NCI-H2196 treated with DMSO at 0.1 percent for 48 hours (cell line): ENCODE measurements around the gene GPR22.

ENCODE experiments used
- DNase-seq: peaks from one replicate; lab custom pipeline; 2025; ENCODE audit not compliant: unreplicated experiment; lab: John Stamatoyannopoulos, UW

The GPR22 gene

GRCh38 chr7:107469929-107470328 lies at the start of gene GPR22:
Gene GPR22 (plus strand): TSS chr7:107470057. CDS start chr7:107474061, 4,004 bp downstream.
- DNase-seq: no peak

GRCh38 chr7:107427462-107427861 lies 42.4 kb upstream of the GPR22 start:
- no peak for DNase-seq

GRCh38 chr7:107428642-107429041 lies 41.2 kb upstream of the GPR22 start:
- no peak for DNase-seq

GRCh38 chr7:107430057-107430456 lies 39.8 kb upstream of the GPR22 start:
- DNase-seq: no peak

GRCh38 chr7:107432261-107432660 lies 37.6 kb upstream of the GPR22 start:
- no peak for DNase-seq

DNA sequence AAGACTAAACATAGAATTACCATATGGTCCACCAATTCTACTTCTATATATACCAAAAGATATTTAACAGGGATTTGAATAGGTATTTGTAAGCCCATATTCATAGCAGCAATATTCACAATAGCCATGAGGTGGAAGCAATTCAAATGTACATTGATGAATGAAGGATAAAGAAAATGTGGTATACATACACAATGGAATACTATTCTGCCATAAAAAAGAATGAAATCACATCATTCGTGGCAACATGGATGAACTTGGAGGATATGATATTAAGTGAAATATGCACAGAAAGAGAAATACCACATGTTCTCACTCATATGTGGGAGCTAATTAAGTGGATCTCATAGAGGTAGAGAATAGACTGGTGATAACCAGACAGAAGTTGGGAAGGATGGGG lies 34.1 kb upstream of the GPR22 start:
- DNase-seq: no peak

DNA sequence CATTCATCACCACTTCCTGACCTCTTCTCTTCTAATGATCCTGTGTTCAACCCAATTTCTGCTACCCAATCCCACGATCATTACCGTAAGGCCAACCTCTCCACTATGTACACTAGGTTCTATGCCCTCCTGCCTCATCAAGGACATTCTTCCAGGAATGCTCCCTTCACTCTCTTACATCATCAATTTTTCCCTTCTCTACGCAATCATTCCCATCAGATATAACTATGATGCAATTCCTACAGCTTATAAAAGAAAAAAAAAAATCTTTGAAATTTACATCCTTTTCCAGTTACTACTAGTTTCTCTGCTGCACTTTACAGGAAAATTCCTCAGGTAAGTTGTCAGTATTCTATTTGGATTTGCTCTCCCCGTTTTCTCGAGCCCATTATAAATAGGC lies 30.8 kb upstream of the GPR22 start:
- DNase-seq: no peak

DNA sequence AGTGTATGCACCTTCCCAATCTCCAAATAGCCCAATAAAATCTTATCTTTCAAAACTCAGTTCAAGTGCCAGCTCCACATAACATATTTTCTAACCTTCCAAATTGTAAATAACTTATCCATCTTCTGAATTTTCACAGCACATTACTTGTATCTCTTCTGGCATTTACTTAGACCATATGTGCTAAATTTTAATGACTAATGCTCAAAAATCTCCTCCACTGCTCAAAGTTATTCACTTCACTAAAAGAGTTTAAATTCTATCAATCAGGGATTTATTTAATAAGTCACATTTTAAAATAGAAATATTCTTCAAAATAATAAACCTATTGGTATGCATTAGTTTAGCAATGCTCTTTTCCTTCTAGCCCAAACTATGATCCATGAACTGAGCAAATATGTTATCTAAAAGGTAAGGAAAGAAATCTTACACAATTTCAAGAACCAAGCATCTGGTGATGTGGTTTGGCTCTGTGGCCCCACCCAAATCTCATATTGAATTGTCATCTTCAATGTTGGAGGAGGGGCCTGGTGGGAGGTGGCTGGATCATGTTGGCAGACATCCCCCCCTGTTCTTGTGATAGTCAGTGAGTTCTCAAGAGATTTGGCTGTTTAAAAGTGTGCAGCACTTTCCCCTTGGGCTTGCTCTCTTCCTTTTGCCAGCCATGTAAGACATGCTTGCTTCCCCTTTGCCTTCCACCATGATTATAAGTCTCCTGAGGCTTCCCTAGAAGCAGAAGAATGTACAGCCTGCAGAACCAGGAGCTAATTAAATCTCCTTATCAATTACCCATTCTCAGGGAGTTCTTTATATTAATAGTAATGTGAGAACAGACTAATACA lies 28.1 kb upstream of the GPR22 start:
- no peak for DNase-seq

- DNase-seq: no peak
Observed at GRCh38 chr7:107442678-107443077, 27.2 kb upstream of the GPR22 start.

- DNase-seq: no peak
Observed at GRCh38 chr7:107446531-107446930, 23.3 kb upstream of the GPR22 start.

- DNase-seq: no peak
Observed at GRCh38 chr7:107446988-107447387, 22.9 kb upstream of the GPR22 start.

DNA sequence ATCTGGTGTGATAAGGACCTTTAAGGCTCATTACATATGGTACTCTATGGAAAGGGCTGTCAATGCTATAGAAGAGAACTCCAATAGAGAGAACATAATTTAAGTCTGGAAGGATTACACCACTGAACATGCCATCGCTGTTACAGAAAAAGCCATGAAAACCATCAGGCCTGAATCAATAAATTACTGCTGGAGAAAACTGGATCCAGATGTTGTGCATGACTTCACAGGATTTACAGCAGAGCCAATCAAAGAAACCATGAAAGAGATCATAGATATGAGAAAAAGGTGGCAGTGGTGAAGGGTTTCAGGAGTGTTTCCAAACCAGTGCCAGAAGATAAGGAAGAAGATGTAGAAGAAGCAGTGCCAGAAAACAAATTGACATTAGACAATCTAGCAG lies 18.9 kb upstream of the GPR22 start:
- no peak for DNase-seq

GRCh38 chr7:107453388-107453787 lies 16.5 kb upstream of the GPR22 start:
- no peak for DNase-seq

DNA sequence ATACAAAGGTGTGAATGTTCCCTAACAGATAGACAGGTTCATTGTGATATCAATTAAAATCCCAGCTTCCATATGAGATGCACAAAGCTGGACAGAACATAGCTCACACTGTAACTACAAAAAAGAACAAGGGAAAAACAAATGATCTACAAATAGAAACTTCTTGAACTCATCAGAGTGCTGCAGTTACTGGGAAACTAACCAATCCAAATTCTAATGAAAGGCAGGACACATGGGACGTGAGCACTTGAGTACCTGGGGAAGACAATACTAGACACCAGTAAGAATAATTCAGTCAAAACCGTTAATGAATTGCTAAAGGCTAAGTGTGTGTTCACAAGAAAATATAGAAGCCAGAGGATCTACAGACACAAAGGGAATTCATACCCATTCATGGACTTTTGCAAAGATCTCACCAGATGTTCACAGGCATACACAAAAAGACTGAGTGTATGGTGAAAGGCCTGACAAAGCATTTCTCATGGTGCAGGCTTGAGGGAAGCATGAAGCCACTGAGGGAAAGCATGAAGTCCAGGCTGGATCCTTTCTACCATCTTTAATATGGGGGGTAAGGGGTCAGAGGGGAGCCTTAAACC lies 7.8 kb upstream of the GPR22 start:
- no peak for DNase-seq

GRCh38 chr7:107463139-107464078 lies 6.4 kb upstream of the GPR22 start:
- peak; percentile 47 for DNase-seq

DNA sequence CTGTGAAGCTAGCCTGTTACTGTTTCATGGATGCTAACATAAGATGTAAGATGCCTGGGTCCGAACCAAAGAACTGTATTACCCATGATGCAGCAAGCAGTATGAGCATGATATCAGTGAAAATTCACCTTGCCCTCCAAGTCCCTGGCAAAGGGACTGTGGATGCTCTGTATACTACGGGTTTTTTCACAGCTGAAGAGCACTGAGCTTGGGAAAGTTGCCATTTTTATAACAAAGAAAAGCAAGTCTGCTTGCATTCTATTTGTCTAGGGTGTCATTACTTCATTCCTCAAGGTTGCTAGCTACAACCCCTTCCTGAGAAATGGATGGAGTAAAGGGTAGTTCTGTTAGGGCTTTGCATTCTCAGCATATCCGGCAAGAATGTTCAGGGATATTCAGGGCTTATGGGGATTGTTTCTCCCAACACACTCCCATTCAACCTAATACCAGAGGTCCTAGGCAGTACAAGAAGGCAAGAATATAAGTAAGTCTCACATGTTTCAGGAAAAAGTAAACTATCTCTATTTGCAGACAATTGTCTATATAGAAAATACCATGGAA lies 5.1 kb upstream of the GPR22 start:
- no peak for DNase-seq

DNA sequence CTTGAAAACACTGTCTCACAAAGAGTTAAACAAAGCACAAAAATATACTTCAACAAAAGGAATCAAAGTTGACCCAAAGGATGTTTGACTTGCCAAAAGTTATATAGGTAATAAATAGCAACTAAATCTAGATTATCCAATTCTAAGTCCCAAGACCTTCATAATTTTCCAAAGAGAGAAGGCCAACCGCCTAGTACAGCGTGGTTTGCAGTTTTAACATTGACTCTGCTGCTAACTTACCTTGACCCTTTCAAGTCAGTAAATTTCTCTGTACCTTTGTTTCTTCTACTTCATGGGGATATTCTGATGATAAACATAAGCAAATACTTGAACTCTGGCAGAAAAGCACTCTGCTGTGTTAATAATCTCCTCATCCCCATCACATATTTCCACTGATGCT lies 1.9 kb upstream of the GPR22 start:
- DNase-seq: no peak

- no peak for DNase-seq
Observed at GRCh38 chr7:107468824-107469223, 1.0 kb upstream of the GPR22 start.

DNA sequence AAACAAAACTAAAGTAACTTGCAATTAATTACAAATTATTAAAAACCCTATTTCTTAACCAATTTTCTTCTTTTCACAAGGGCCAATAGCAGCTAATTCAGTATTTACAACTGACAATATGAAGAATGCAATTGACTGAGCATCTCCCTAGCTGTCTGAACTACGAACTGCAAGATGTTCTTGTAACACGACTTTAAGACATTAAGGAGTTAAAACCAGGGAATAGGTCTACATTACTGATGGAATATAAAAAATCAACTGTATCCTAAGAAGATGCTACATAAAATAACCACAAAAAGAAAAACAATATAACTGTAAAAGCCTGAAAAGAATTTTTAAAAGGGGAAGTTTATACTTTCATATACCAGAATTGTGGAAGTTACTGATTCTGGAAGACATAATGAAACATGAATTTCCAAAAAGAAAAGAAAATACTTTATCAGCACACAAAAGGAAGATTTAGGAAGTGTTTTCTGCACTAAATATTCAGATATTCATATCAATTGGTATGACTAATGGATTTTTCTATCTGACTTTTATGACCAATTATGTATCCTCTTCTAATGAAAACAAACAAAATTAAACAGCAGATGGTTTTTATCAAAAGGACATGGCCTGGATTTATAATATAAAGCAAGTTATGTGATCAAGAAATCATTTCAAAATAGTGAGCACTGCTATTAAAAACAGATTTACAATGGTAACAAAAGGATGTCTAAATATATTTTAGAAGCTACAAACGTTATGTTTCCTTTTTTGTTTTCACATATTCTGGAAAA lies 1.6 kb downstream of the GPR22 start:
- DNase-seq: no peak

GRCh38 chr7:107472116-107472515 lies 2.3 kb downstream of the GPR22 start:
- DNase-seq: no peak
